GM12878 (cell line): ENCODE results near the gene CLSTN2.

Experiments
- EZH2 ChIP-seq: IDR thresholded peaks from 2 replicates; pipeline ENCODE4 v1.6.1; 2012; ENCODE audit warnings: low read depth, mild to moderate bottlenecking, control low read depth, inconsistent platforms, low read length, borderline replicate concordance; ENCODE audit not compliant: control insufficient read depth
- ZNF592 ChIP-seq: fragments of 450-650 bp; IDR thresholded peaks from 2 replicates; pipeline ENCODE4 v1.6.1; 2017; ENCODE audit warnings: mild to moderate bottlenecking, moderate library complexity

DNA sequence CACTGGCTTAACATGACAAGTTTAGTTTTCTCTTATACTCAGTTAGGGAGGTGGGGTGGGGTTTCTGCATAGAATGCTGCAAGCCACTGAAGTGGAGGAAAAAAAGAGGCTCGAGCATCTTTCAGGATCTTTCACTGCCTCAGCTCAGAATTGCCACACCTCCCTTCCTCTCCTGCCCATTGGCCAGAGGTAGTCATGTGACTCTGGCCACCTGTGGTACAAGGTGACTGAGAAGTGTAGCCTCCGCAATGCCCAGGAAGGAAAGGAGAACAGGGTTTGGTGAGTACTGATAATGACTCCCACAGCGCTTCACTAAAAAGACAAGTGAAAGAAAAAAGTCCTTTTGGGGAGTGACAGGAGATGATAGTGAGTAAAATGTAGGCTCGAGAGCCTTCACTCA lies 618.6 kb downstream of the CLSTN2 start:
- TF ChIP-seq ZNF592: no peak
- TF ChIP-seq EZH2: no peak
